Uterus (tissue), 2 donors: Measurements from ENCODE around the gene C1orf105.

Source experiments
- POLR2A ChIP-seq, 2 donors: fragments of 450-650 bp; IDR thresholded peaks; one replicate each; pipeline ENCODE4 v1.6.1; 2016; ENCODE audit warnings: antibody characterized with exemption in 2 of 2, mild to moderate bottlenecking in 1 of 2, moderate library complexity in 1 of 2
- TF ChIP-seq, protein P1 (sequence below), 4 experiments: fragments of 200-600 bp in 2 of 4; fragments of 450-650 bp in 2 of 4; sonication (generic) in 2 of 4; IDR thresholded peaks; one replicate each; pipeline ENCODE4 v1.5.1; 2016 to 2019; ENCODE audit warnings: antibody characterized with exemption in 4 of 4, mild to moderate bottlenecking in 2 of 4, moderate library complexity in 1 of 4

GRCh38 chr1:172395576-172395975 lies 24.9 kb upstream of the C1orf105 start:
- TF ChIP-seq, protein P1, sequence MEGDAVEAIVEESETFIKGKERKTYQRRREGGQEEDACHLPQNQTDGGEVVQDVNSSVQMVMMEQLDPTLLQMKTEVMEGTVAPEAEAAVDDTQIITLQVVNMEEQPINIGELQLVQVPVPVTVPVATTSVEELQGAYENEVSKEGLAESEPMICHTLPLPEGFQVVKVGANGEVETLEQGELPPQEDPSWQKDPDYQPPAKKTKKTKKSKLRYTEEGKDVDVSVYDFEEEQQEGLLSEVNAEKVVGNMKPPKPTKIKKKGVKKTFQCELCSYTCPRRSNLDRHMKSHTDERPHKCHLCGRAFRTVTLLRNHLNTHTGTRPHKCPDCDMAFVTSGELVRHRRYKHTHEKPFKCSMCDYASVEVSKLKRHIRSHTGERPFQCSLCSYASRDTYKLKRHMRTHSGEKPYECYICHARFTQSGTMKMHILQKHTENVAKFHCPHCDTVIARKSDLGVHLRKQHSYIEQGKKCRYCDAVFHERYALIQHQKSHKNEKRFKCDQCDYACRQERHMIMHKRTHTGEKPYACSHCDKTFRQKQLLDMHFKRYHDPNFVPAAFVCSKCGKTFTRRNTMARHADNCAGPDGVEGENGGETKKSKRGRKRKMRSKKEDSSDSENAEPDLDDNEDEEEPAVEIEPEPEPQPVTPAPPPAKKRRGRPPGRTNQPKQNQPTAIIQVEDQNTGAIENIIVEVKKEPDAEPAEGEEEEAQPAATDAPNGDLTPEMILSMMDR (IDR thresholded peaks at IDR 0.05) = no peak
- no peak for TF ChIP-seq POLR2A (IDR thresholded peaks at IDR 0.05)
